K562 treated with DMSO at 1 percent for 24 hours (cell line): Measurements from ENCODE around the gene SMU1. TPM values are rescaled to one million over a fixed set of nuclear protein-coding genes. Genes with fewer than 3 reads are reported as not detected.

Experiments
- total RNA-seq: library from RNA; unstranded; fragments of 300-600 nt; gene quantifications from 2 replicates; pipeline ENCODE4 v1.2.3, GENCODE V29; 2022; ENCODE audit warnings: low read depth; ENCODE audit not compliant: insufficient read depth

Gene SMU1
- total RNA-seq = 7.8 and 8.9 TPM in 2 replicates

GRCh38 chr9:33076046-33077004, at the start of gene SMU1:
Gene SMU1 (minus strand): TSS chr9:33076674. CDS start chr9:33076608, 66 bp downstream.

DNA sequence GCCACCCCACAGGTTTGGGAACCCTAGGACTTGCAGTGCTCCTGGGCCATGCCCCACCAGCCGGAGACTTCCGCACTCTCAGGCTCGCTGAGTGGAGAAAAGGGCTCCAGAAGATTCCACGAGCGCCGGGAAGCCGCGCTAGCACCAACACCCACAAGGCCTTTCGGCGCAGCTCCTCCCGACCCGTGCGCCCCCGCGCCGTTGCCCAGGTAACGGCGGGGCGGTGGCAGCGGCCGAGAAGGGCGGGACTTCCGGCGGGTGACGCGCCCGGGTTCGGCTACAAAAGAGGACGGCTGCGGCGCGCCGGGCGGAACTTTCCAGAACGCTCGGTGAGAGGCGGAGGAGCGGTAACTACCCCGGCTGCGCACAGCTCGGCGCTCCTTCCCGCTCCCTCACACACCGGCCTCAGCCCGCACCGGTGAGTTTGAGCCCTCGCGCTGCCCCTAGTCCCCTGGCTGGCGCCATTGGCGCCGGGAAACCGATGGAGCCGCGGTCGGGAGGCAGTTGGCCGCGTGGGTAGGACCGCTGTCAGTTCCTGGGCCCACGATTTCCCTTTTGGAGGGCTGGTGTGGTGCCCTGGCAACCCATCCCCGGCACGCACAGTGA, 51.4 kb downstream of the SMU1 start, which contains the start of gene DNAJA1:
TSS of gene DNAJA1 (plus strand) at position 308 of the 606 bp plus-strand sequence. CDS start 1,212 bp downstream, outside the sequence.

Other genes with a start within 250 kb of the SMU1 start
- 28.2 and 33.2 TPM in 2 replicates for gene APTX, start 75.0 kb downstream of the SMU1 start, total RNA-seq
- gene DNAJA1, start 51.4 kb downstream of the SMU1 start, total RNA-seq = 114 and 146 TPM in 2 replicates
- gene B4GALT1, start 90.7 kb upstream of the SMU1 start, total RNA-seq = 31.5 and 32.3 TPM in 2 replicates
- 7.5 and 8.7 TPM in 2 replicates for gene SPINK4, start 163.5 kb upstream of the SMU1 start, total RNA-seq
- 102 and 116 TPM in 2 replicates for gene BAG1, start 188.0 kb upstream of the SMU1 start, total RNA-seq
- gene CHMP5, start 188.4 kb upstream of the SMU1 start, total RNA-seq = 43.9 and 51.5 TPM in 2 replicates
- gene NFX1, start 213.8 kb upstream of the SMU1 start, total RNA-seq = 15.3 and 15.6 TPM in 2 replicates